ENCODE measurements around the gene COQ7. TPM values are rescaled to one million over a fixed set of nuclear protein-coding genes. Genes with fewer than 3 reads are reported as not detected.

COQ7 gene
- total RNA-seq, 4 donors from 2014 or later, result 12.7 to 19.8 (median 14.2) TPM

GRCh38 chr16:19110537-19111360 is 43.3 kb downstream of the COQ7 start:
- H3K9me3 ChIP-seq, result no peaks in the 10 kb centered on the region

GRCh38 chr16:19112099-19112407 is 44.6 kb downstream of the COQ7 start:
- Histone ChIP-seq H3K27me3 (no peaks in the 10 kb centered on the region), H3K27ac (peak overlapping the region in 1 of 4 donors; percentile 95), H3K4me3 (no peak overlapping the region), H3K9me3 (no peaks in the 10 kb centered on the region), H3K4me1 (peaks cover 0 to 40% (median 26%) of the 10 kb centered on the region in 4 donors), H3K36me3 (peaks cover 0 to 16% (median 0%) of the 10 kb centered on the region in 3 donors)
- no peak for DNase-seq (ENCODE audit: low spot score in 2 of 2)
- no peak for TF ChIP-seq CTCF (IDR thresholded peaks at IDR 0.05)
- no peak for TF ChIP-seq POLR2A (IDR thresholded peaks at IDR 0.05)
- no peak for TF ChIP-seq EP300 (IDR thresholded peaks at IDR 0.05)
- 93 to 98% methylated on average over 2 of the region's 2 CpGs for WGBS, 2 donors

More at GRCh38 chr16:19110537-19111360, 43.3 kb downstream of the COQ7 start:
- Histone ChIP-seq H3K27me3 (no peaks in the 10 kb centered on the region), H3K4me3 (no peak overlapping the region), H3K36me3 (peaks cover 0 to 11% (median 0%) of the 10 kb centered on the region in 3 donors), H3K4me1 (peaks cover 0 to 27% (median 14%) of the 10 kb centered on the region in 4 donors), H3K27ac (no peak overlapping the region)
- TF ChIP-seq EP300 (IDR thresholded peaks at IDR 0.05), result no peak
- TF ChIP-seq CTCF (IDR thresholded peaks at IDR 0.05), result no peak
- TF ChIP-seq POLR2A (IDR thresholded peaks at IDR 0.05), result no peak
- 92% methylated on average over 4 of the region's 4 CpGs for WGBS, 2 donors
- no peak for DNase-seq (ENCODE audit: low spot score in 2 of 2)

GRCh38 chr16:19113577-19114358 is 46.4 kb downstream of the COQ7 start, which contains the start of gene ITPRIPL2:
Gene ITPRIPL2, plus strand, starts transcription at chr16:19113964. Its CDS starts 498 bp downstream, at chr16:19114462.
- Histone ChIP-seq H3K27me3 (no peaks in the 10 kb centered on the region), H3K4me1 (peaks cover 0 to 57% (median 42%) of the 10 kb centered on the region in 4 donors), H3K9me3 (no peaks in the 10 kb centered on the region), H3K4me3 (peak within 1 kb of the TSS; percentile 59 to 88 (median 71)), H3K27ac (peak within 1 kb of the TSS; percentile 85 to 96 (median 93)), H3K36me3 (peaks cover 0 to 16% (median 0%) of the 10 kb centered on the region in 3 donors)
- WGBS, 2 donors, result 0 to 1% methylated on average over 15 to 45 of the region's 74 CpGs
- DNase-seq (ENCODE audit: low spot score in 2 of 2), result peak; percentile 74 to 75
- TF ChIP-seq EP300 (IDR thresholded peaks at IDR 0.05), result peak in 1 of 2 donors; percentile 85
- TF ChIP-seq CTCF (IDR thresholded peaks at IDR 0.05), result peak in 1 of 5 experiments; percentile 44
- peak; percentile 24 to 70 for TF ChIP-seq POLR2A (IDR thresholded peaks at IDR 0.05)

DNA sequence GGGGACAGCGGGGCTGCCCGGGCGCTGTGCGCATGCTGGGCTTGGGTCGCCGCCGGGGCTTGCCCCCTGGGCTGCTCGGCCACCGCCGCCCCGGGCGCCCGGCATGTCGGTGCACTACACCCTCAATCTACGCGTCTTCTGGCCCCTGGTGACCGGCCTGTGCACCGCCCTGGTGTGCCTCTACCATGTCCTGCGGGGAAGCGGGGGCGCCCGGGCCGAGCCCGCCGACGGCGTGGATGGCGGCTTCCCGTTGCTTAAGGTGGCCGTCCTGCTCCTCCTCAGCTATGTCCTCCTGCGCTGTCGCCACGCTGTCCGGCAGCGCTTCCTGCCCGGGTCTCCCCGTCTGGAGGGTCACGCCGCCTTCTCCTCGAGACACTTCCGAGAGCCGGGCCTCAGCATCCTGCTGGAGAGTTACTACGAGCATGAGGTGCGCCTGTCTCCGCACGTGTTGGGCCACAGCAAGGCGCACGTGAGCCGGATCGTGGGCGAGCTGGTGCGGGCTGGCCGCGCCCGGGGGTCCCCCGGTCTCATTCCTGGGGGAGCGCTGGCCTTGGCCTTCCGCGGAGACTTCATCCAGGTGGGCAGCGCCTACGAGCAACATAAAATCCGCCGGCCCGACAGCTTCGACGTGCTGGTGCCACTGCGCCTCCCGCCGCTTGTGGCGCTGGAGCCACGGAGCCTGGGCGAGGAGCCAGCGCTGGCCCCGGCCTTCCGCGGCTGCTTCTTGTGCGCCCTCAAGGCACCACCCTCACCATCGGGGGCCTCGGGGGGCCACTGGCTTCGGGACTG is 47.1 kb downstream of the COQ7 start:
- peak overlapping the region; percentile 85 to 96 (median 93) for H3K27ac ChIP-seq
- H3K9me3 ChIP-seq, result no peaks in the 10 kb centered on the region
- no peaks in the 10 kb centered on the region for H3K27me3 ChIP-seq
- H3K4me1 ChIP-seq, result peaks cover 0 to 65% (median 46%) of the 10 kb centered on the region in 4 donors
- H3K36me3 ChIP-seq, result peaks cover 0 to 16% (median 0%) of the 10 kb centered on the region in 3 donors
- WGBS, 2 donors, result 4 to 19% methylated on average over 33 to 34 of the region's 80 CpGs
- peak; percentile 47 to 54 for DNase-seq (ENCODE audit: low spot score in 2 of 2)
- H3K4me3 ChIP-seq, result peak overlapping the region; percentile 59 to 88 (median 71)
- TF ChIP-seq POLR2A (IDR thresholded peaks at IDR 0.05), result peak in 1 of 2 donors; percentile 22
- TF ChIP-seq EP300 (IDR thresholded peaks at IDR 0.05), result peak in 1 of 2 donors; percentile 77
- peak in 2 of 5 experiments; percentile 56 to 64 for TF ChIP-seq CTCF (IDR thresholded peaks at IDR 0.05)

Measured in tibial nerve (tissue), 4 donors.